ENCODE results near the gene TMEM59L. TPM values are rescaled to one million over a fixed set of nuclear protein-coding genes. Genes with fewer than 3 reads are reported as not detected.
A peak's percentile ranks its signal among the peaks of the same experiment; 100 is the strongest.

TMEM59L gene
- total RNA-seq, 1 donor from 2014 or later = 1.5 TPM

DNA sequence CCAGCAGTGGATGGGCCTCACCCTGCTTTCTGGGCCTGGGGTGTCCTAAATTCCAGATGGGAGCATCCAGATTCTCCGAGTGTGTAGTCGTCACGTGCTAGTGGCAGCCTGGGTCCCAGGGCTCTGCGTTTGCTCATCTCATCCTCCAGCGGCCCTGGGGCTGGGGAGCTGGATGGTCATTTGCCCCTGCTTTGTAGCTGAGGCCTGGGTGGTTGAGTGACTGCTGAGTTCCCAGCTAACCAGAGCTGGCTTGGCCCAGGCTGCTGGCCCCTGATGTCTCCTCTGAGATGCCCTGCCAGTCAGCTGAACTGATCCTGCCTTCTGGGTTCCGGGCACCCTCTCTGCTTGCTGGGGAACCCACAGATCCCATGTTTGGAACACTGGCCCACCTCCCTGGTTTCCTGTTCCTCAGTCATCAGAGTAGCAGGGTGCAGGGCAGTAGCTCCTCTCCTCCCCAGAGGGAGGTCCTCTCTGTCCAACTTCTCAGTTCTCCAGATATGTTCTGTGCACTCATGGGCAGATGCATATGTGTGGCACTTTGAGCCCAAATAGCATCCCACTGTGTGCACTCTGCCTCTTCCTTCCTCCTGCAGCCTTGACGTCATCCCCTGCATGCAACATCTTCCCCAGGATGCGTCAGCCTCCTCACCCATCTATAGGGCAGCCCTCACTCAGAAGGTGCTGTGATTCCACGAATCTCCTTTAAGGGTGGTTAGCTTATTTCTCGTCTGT lies 48.4 kb downstream of the TMEM59L start:
- no peaks in the 10 kb centered on the region for H3K9me3 ChIP-seq (replicated peaks)
- H3K4me1 ChIP-seq = peaks cover 63% of the 10 kb centered on the region
- H3K27me3 ChIP-seq (ENCODE audit: low read depth) = no peaks in the 10 kb centered on the region
- DNase-seq = no peak
- intact Hi-C loops (cut with micrococcal nuclease) = no loop called here
- H3K36me3 ChIP-seq = peaks cover 18% of the 10 kb centered on the region
- H3K27ac ChIP-seq (replicated peaks) = peak overlapping the region; percentile 84
- H3K4me3 ChIP-seq = peak overlapping the region; percentile 47
- TF ChIP-seq, protein P1, sequence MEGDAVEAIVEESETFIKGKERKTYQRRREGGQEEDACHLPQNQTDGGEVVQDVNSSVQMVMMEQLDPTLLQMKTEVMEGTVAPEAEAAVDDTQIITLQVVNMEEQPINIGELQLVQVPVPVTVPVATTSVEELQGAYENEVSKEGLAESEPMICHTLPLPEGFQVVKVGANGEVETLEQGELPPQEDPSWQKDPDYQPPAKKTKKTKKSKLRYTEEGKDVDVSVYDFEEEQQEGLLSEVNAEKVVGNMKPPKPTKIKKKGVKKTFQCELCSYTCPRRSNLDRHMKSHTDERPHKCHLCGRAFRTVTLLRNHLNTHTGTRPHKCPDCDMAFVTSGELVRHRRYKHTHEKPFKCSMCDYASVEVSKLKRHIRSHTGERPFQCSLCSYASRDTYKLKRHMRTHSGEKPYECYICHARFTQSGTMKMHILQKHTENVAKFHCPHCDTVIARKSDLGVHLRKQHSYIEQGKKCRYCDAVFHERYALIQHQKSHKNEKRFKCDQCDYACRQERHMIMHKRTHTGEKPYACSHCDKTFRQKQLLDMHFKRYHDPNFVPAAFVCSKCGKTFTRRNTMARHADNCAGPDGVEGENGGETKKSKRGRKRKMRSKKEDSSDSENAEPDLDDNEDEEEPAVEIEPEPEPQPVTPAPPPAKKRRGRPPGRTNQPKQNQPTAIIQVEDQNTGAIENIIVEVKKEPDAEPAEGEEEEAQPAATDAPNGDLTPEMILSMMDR (IDR thresholded peaks at IDR 0.05; ENCODE audit: borderline replicate concordance) = no peak

DNA sequence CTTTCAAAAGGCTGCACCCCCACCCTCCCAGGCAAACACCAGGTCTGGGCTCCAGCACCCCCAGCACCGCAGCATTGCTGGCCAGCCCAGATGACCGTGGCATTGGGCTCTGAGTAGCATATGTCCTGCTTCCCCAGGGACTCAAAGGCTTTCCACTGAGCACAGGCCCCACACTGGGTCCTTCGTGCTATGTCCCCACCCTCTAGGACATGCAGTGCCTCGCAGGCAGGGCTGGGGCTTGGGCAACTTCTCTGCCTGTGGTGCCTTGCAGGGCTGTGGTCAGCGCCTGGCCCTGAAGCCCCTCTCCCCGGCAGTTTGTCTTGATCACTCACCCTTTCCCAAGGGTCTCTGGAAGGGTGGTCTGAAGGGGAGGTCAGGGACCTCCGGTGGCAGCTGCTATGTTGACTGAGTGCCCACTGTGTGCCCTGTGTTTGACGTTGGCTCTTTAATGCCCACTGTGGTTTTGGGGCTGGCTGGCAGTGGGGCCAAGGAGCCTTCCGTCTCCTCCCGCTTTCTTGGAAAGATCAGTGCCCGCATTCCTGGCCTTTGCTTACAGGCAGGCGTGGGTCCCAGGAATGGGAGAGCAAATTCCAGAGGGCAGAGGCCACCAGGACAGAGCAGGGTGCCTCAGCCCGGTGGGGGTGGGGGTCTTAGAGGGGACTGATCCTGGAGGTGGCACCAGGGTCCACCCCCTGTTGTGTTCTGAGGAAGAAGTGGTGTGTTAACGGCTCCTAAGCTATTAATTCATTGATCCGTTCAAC lies 50.5 kb downstream of the TMEM59L start:
- no peak overlapping the region for H3K27ac ChIP-seq (replicated peaks)
- peaks cover 30% of the 10 kb centered on the region for H3K36me3 ChIP-seq
- no peaks in the 10 kb centered on the region for H3K9me3 ChIP-seq (replicated peaks)
- no peaks in the 10 kb centered on the region for H3K27me3 ChIP-seq (ENCODE audit: low read depth)
- TF ChIP-seq, protein P1 (IDR thresholded peaks at IDR 0.05; ENCODE audit: borderline replicate concordance) = no peak
- H3K4me1 ChIP-seq = peaks cover 46% of the 10 kb centered on the region
- intact Hi-C loops (cut with micrococcal nuclease) = no loop called here
- H3K4me3 ChIP-seq = no peak overlapping the region
- DNase-seq = no peak

DNA sequence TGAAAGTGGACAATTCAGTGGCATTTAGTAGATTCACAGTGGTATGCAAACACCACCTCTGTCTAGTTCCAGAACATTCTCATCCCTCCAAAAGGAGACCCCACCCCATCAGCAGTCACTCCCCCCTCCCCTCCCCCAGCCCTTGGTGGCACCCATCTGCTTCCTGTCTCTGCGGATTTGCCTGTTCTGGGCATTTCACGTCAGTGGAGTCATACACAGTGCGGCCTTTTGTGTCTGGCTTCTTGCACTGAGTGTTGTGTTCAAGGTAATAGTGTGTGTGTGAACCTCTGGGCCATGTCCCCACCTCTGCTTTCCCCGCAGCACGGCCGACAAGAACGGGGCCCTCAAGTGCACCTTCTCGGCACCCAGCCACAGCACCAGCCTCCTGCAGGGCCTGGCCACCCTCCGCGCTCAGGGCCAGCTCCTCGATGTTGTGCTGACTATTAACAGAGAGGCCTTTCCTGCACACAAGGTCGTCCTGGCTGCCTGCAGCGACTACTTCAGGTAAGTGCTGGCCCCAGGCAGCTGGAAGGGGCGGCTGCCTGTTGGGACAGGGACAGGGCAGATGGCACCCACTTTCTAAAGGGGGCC lies 51.4 kb downstream of the TMEM59L start:
- no peak for DNase-seq
- Histone ChIP-seq H3K4me3 (no peak overlapping the region), H3K36me3 (peaks cover 39% of the 10 kb centered on the region), H3K4me1 (peaks cover 37% of the 10 kb centered on the region), H3K27ac (replicated peaks) (no peak overlapping the region), H3K27me3 (ENCODE audit: low read depth) (no peaks in the 10 kb centered on the region), H3K9me3 (replicated peaks) (no peaks in the 10 kb centered on the region)
- intact Hi-C loops (cut with micrococcal nuclease) = no loop called here
- TF ChIP-seq, protein P1 (IDR thresholded peaks at IDR 0.05; ENCODE audit: borderline replicate concordance) = no peak

DNA sequence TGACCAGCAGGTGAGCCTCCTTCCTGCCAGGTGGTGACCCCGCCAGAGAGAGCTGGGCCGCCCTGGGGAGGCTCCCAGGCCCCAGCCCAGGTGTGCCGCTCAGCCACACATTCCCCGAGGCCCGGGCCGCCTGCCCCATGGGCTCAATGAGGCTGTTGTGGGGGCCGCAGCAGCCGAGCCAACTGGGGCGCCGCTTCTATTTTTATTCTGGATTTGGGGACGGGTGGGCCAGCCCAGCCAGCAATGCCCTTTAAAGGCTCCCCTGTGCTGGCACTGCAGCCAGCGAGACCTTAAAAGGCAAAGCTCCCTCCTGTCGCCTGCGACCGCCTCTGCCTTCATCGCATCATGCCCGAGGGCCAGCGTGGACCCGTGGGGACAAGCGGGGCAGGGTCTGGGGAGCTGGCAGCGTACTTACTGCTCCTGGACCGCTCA lies 53.1 kb downstream of the TMEM59L start:
- TF ChIP-seq, protein P1 (IDR thresholded peaks at IDR 0.05; ENCODE audit: borderline replicate concordance) = no peak
- intact Hi-C loops (cut with micrococcal nuclease) = no loop called here
- Histone ChIP-seq H3K36me3 (peaks cover 47% of the 10 kb centered on the region), H3K9me3 (replicated peaks) (no peaks in the 10 kb centered on the region), H3K27ac (replicated peaks) (peak overlapping the region; percentile 8), H3K4me3 (no peak overlapping the region), H3K27me3 (ENCODE audit: low read depth) (no peaks in the 10 kb centered on the region), H3K4me1 (peaks cover 19% of the 10 kb centered on the region)
- no peak for DNase-seq

DNA sequence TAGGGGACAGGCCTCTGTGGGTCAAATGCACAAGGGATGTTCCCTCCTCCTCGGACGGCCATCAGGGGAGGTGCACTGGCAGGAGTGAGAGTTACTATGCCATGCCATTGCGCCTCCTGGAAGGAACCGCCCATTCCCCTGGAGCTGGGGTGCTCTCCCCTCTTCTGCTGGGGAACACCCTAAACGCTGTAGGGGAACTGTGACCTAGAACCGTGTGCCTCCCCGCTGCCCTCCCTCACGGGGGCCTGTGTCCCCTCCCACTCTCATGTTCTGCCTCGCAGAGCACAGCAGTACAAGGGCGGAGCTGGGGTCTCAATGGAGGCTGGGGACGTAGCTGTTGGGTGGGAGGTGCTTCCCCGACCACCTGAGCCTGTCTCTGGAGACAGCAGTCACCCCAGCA lies 53.6 kb downstream of the TMEM59L start:
- H3K27ac ChIP-seq (replicated peaks) = no peak overlapping the region
- peaks cover 14% of the 10 kb centered on the region for H3K4me1 ChIP-seq
- no peak for DNase-seq
- H3K27me3 ChIP-seq (ENCODE audit: low read depth) = no peaks in the 10 kb centered on the region
- intact Hi-C loops (cut with micrococcal nuclease) = no loop called here
- peaks cover 47% of the 10 kb centered on the region for H3K36me3 ChIP-seq
- H3K9me3 ChIP-seq (replicated peaks) = no peaks in the 10 kb centered on the region
- TF ChIP-seq, protein P1 (IDR thresholded peaks at IDR 0.05; ENCODE audit: borderline replicate concordance) = no peak
- no peak overlapping the region for H3K4me3 ChIP-seq

Data from left ventricle myocardium inferior (tissue), 1 donor.